DMS153 (cell line): ENCODE results near the gene ZNF205.
"Not testable (repeated sequence)": the region's sequence is repeated elsewhere in the genome, so short reads cannot be mapped to it uniquely, and the experiment has no call there.

Experiments
- DNase-seq: peaks from one replicate; lab custom pipeline; 2025; lab: John Stamatoyannopoulos, UW

ZNF205 gene

GRCh38 chr16:3134338-3135125, 22.1 kb downstream of the ZNF205 start, which contains the start of gene ZNF213:
Gene ZNF213 (plus strand): TSS chr16:3135029. CDS start chr16:3137281, 2,252 bp downstream.
- peak; percentile 95 for DNase-seq

DNA sequence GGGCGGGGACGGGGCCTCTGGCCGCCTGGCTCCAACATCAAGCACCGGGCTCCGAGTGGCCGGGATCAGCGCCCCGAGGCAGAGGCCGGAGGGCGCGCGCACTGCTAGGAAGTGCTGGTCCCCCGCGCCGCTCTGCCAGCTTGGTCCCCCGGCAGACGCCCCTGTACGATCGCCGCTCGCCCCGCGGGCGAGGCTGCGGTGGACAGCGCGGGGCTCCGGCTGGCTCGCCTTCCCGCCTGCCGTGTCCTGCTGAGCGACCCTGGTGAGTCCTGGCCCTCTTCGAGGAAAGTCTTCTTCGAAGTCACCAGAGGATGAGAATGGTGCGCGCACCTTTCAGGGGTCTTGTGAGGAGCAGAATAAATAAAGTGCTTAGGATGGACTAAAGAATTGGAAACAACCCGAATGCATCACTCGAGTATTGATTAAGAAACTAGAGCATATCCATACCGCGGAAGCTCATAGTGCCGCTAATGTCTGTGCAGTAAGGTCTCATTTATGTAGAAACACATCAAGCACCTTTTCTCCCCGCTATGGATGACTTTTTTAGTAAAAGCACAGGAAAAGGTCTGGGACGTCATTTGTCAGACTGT, 22.8 kb downstream of the ZNF205 start:
- no peak for DNase-seq

DNA sequence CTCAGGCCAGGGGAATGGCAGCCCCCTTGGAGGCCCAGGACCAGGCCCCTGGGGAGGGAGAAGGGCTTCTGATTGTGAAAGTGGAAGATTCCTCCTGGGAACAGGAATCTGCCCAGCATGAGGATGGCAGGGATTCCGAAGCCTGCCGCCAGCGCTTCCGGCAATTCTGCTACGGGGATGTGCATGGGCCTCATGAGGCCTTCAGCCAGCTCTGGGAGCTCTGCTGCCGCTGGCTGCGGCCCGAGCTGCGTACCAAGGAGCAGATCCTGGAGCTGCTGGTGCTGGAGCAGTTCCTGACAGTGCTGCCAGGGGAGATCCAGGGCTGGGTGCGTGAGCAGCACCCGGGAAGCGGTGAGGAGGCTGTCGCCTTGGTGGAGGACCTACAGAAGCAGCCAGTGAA, 24.9 kb downstream of the ZNF205 start:
- DNase-seq: no peak

- no peak for DNase-seq
These were observed 26.0 kb downstream of the ZNF205 start for GRCh38 chr16:3138342-3138741.

DNA sequence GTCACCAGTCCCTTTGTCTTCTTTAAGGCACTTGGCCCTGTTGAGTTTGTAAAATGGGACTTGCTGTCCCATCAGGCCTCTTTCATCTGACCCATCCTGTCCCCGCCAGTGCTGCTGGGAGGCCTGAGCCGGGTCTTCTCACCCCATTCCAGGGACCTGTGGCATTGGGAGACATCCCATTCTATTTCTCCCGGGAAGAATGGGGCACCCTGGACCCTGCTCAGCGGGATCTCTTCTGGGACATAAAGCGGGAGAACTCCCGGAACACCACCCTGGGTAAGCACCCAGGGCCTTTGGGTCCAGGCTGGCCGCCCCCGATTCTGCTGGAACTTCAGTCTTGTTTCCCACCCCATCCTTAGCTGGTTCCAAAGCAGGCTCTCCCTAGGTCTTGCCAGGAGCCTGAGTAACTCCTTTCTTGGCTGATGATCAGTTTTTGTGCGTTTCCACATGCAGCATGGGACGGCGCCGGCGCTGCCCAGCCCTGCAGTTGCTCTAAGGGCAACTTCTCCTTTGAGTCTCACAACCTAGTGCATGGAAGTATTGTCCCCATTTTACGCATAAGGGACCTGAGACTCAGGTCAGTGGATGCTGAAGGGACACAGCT, 26.5 kb downstream of the ZNF205 start:
- no peak for DNase-seq

DNA sequence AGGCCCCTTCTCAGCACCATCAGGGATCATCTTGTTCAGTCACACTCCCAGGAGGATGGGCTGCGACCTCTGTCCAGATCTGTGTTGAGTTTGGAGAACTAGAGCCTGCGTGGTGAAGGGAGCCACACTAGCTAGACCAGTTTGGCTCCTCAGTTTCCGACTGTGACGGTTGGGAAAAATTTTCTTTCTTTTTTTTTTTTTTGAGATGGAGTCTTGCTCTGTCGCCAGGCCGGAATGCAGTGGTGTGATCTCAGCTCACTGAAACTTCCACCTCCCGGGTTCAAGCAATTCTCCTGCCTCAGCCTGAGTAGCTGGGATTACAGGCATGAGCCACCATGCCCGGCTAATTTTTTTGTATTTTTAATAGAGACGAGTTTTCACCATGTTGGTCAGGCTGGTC, 27.2 kb downstream of the ZNF205 start:
- DNase-seq: not testable (repeated sequence)

- DNase-seq: no peak
These were observed 28.4 kb downstream of the ZNF205 start for GRCh38 chr16:3140603-3141427.

- DNase-seq: no peak
These were observed 29.5 kb downstream of the ZNF205 start for GRCh38 chr16:3141781-3142311.

GRCh38 chr16:3142327-3142726, 29.9 kb downstream of the ZNF205 start:
- no peak for DNase-seq

DNA sequence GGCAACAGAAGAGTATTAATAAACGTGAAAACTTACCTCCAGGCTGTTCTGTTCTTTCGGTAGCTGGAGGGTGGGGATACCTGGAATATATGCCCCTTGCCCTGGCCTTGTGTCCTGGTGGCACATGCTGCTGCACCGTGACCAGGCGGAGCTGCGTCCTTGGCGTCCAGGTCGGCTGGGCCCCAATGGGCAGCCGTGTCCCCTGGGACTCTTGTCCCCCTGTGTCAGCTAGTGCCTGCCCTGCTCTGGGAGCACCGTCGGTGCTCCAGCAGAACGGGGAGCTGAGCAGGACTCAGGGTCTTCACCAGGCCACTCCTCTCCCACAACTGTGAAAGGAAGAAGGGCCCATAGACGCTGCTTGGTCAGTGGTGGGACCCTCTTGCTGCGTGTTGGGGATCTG, 30.4 kb downstream of the ZNF205 start:
- no peak for DNase-seq

- DNase-seq: no peak
These were observed 30.8 kb downstream of the ZNF205 start for GRCh38 chr16:3143189-3143588.

- no peak for DNase-seq
These were observed 31.4 kb downstream of the ZNF205 start for GRCh38 chr16:3143598-3144320.

DNA sequence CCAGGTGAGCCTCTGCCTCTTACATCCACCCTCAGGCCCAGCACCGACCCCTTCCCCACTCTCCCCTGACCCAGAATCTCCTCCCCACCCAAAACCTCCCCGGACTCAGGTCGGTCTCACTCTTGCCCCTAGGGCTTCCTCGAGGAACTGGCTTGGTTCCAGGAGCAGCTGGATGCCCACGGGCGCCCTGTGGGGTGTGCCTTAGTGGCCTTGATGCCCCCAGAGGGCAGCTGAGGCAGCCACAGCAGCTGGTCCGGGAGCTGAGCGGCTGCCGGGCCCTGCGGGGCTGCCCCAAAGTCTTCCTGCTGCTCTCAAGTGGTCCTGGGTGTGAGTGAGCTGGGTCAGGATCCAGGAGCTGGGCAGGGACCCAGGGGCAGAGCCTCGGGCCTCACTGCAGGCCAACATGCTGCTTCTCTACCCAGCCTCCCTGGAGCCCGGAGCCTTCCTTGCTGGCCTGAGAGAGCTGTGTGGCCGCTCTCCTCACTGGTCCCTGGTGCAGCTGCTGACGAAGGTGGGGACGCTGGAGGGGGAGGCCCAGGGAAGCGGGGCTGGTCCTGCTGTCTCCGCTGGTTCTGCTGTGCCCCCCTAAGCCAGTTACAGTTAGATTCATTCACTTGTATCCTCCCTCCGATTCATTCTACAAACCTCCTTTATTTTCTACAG, 32.1 kb downstream of the ZNF205 start:
- no peak for DNase-seq

GRCh38 chr16:3145151-3145550, 32.8 kb downstream of the ZNF205 start:
- no peak for DNase-seq

DNA sequence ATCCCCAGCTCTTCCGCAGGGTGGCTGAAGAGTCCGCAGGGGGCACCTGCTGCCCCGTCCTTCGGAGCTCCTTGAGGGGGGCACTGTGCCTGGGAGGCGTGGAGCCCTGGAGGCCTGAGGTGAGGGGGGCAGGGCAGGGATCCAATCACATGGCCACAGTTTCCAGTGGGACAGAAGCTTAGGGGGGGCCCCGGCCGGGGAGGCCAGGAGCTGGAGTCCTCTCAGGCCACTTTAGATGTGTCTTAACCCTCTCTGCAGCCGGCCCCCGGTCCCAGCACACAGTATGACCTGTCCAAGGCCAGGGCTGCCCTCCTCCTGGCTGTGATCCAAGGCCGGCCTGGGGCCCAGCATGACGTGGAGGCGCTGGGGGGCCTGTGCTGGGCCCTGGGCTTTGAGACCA, 33.3 kb downstream of the ZNF205 start:
- no peak for DNase-seq

DNA sequence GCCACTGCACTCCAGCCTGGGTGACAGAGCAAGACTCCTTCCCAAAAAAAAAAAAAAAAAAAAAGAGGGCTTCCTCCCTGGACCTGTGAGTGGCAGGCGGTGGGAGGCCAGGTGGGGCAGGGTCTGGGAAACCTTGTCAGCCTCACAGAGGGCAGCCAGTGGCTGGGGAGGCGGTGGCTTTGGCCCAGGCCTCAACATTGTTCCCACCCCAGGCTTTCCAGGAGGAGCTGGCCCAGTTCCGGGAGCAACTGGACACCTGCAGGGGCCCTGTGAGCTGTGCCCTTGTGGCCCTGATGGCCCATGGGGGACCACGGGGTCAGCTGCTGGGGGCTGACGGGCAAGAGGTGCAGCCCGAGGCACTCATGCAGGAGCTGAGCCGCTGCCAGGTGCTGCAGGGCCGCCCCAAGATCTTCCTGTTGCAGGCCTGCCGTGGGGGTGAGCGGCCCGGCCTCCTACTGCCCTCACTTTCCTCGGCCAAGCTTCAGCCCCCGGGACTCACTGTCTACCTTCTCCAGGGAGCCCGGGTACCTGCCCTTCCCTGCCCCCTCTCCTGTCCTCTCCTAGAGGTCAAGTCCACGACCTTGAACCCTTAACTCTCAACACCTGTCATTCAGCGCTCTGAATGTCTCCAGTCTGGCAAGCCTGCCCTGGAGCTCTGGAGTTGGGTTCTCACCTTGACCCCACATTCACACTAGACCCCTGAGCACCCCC, 34.8 kb downstream of the ZNF205 start:
- DNase-seq: no peak

DNA sequence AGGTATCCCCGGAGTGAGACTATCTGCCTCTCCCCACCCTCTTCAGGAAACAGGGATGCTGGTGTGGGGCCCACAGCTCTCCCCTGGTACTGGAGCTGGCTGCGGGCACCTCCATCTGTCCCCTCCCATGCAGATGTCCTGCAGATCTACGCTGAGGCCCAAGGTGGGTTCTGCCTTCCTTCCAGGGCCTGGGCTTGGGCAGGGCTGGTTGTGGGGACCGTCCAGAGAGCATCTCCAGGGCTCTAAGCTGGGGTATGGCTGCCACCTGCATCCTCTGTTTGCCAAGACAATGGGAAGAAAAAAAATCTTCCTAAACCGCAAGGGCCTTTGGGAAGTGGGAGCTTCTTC, 35.3 kb downstream of the ZNF205 start:
- DNase-seq: no peak

- no peak for DNase-seq
These were observed 36.1 kb downstream of the ZNF205 start for GRCh38 chr16:3148256-3149192.

DNA sequence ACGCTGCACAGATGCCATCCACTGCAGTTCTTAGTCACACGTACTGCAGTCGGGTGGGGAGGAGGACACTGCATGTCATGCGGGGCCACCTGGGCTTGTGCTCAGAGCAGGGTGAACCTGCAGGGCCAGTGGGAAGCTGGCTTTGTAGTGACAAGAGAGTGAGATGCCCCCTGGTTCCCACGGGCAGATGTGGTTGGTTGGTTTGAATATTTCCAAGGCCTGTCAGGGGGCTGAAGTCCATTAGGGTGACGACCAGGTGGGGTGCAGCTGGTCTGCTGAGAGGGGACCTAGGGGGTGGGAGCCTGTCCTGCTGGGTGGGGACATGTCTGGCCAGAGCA, 36.8 kb downstream of the ZNF205 start:
- DNase-seq: no peak
